Skin epidermis (tissue), 12 donors: ENCODE results near the gene CCL20.
"Not testable (repeated sequence)": the region's sequence is repeated elsewhere in the genome, so short reads cannot be mapped to it uniquely, and the experiment has no call there.

ENCODE experiments used
- H3K27ac ChIP-seq, 21 experiments: fragments of 200-600 bp; sonication (generic) in 11 of 21; one replicate each; pipeline ENCODE4 v1.5.0; 2020; ENCODE audit warnings: mild to moderate bottlenecking in 3 of 21, inconsistent platforms in 2 of 21, moderate library complexity in 2 of 21
- H3K4me3 ChIP-seq, 7 experiments: fragments of 200-600 bp; sonication (generic) in 2 of 7; one replicate each; pipeline ENCODE4 v1.5.0; 2020; ENCODE audit warnings: inconsistent platforms in 2 of 7, mild to moderate bottlenecking in 2 of 7, moderate library complexity in 1 of 7

CCL20 gene

GRCh38 chr2:227796768-227797167 is 16.9 kb upstream of the CCL20 start:
- H3K4me3 ChIP-seq, H3K27ac ChIP-seq: not testable (repeated sequence)

GRCh38 chr2:227799202-227799601 is 14.4 kb upstream of the CCL20 start:
- no peak overlapping the region for H3K27ac ChIP-seq
- no peak overlapping the region for H3K4me3 ChIP-seq

GRCh38 chr2:227802882-227803281 is 10.8 kb upstream of the CCL20 start:
- Histone ChIP-seq H3K4me3 (no peak overlapping the region), H3K27ac (no peak overlapping the region)

- H3K4me3 ChIP-seq: no peak overlapping the region
- peak overlapping the region in 1 of 21 experiments; percentile 33 for H3K27ac ChIP-seq
Observed at GRCh38 chr2:227804975-227805374, 8.7 kb upstream of the CCL20 start.

- Histone ChIP-seq H3K4me3 (no peak overlapping the region), H3K27ac (peak overlapping the region in 1 of 21 experiments; percentile 33)
Observed at GRCh38 chr2:227805578-227805977, 8.1 kb upstream of the CCL20 start.

GRCh38 chr2:227808936-227809335 is 4.7 kb upstream of the CCL20 start:
- Histone ChIP-seq H3K27ac (no peak overlapping the region), H3K4me3 (no peak overlapping the region)

- H3K4me3 ChIP-seq: no peak overlapping the region
- H3K27ac ChIP-seq: no peak overlapping the region
Observed at GRCh38 chr2:227812001-227812400, 1.6 kb upstream of the CCL20 start.

GRCh38 chr2:227813229-227813561 is 447 bp upstream of the CCL20 start:
- no peak overlapping the region for H3K27ac ChIP-seq
- no peak overlapping the region for H3K4me3 ChIP-seq

GRCh38 chr2:227815066-227815465 is 1.4 kb downstream of the CCL20 start:
- Histone ChIP-seq H3K4me3 (no peak overlapping the region), H3K27ac (no peak overlapping the region)

GRCh38 chr2:227816507-227817294 is 3.1 kb downstream of the CCL20 start:
- Histone ChIP-seq H3K4me3 (no peak overlapping the region), H3K27ac (no peak overlapping the region)

- Histone ChIP-seq H3K27ac (peak overlapping the region in 1 of 21 experiments; percentile 38), H3K4me3 (no peak overlapping the region)
Observed at GRCh38 chr2:227817336-227817735, 3.7 kb downstream of the CCL20 start.

- H3K4me3 ChIP-seq: no peak overlapping the region
- H3K27ac ChIP-seq: peak overlapping the region in 2 of 21 experiments; percentile 38 to 39
Observed at GRCh38 chr2:227817850-227818674, 4.4 kb downstream of the CCL20 start.

GRCh38 chr2:227818675-227819397 is 5.2 kb downstream of the CCL20 start:
- Histone ChIP-seq H3K4me3 (no peak overlapping the region), H3K27ac (peak overlapping the region in 3 of 21 experiments; percentile 0 to 39 (median 18))

GRCh38 chr2:227819398-227819697 is 5.7 kb downstream of the CCL20 start:
- Histone ChIP-seq H3K27ac (no peak overlapping the region), H3K4me3 (no peak overlapping the region)

GRCh38 chr2:227821043-227821942 is 7.7 kb downstream of the CCL20 start:
- Histone ChIP-seq H3K27ac (no peak overlapping the region), H3K4me3 (no peak overlapping the region)

GRCh38 chr2:227822416-227823003 is 8.9 kb downstream of the CCL20 start:
- Histone ChIP-seq H3K27ac (no peak overlapping the region), H3K4me3 (no peak overlapping the region)

GRCh38 chr2:227823922-227824321 is 10.3 kb downstream of the CCL20 start:
- Histone ChIP-seq H3K27ac (no peak overlapping the region), H3K4me3 (no peak overlapping the region)

- H3K4me3 ChIP-seq: no peak overlapping the region
- no peak overlapping the region for H3K27ac ChIP-seq
Observed at GRCh38 chr2:227824711-227825110, 11.1 kb downstream of the CCL20 start.

- H3K4me3 ChIP-seq: no peak overlapping the region
Observed at GRCh38 chr2:227826019-227826521, 12.4 kb downstream of the CCL20 start.

More at GRCh38 chr2:227826019-227826521, 12.4 kb downstream of the CCL20 start:
- H3K27ac ChIP-seq: peak overlapping the region in 7 of 21 experiments; percentile 30 to 69 (median 36)
